SH-SY5Y (cell line): Measurements from ENCODE around the gene MUC16.

Source experiments
- GATA2 ChIP-seq: IDR thresholded peaks from 2 replicates; pipeline ENCODE4 v1.6.1; 2011; ENCODE audit warnings: mild to moderate bottlenecking, low read depth, low read length
- GATA3 ChIP-seq: IDR thresholded peaks from 2 replicates; pipeline ENCODE4 v1.6.1; 2011; ENCODE audit warnings: low read depth, mild to moderate bottlenecking, low read length, moderate library complexity

GRCh38 chr19:9014803-9015202 lies 4.6 kb upstream of the MUC16 start:
- no peak for TF ChIP-seq GATA3
- TF ChIP-seq GATA2 = no peak
